Transverse colon (tissue), 4 donors: ENCODE data around the gene BCAS4. TPM values are rescaled to one million over a fixed set of nuclear protein-coding genes. Genes with fewer than 3 reads are reported as not detected.

ENCODE experiments used
- DNase-seq: peaks from one replicate; pipeline ENCODE4 v3.0.0-alpha.2; 2019
- H3K27ac ChIP-seq, 4 donors: fragments of 200-600 bp; sonication (generic); 2 replicates each; pipeline ENCODE4 v1.5.1; 2016 to 2018; ENCODE audit warnings: inconsistent platforms in 4 of 4
- H3K27me3 ChIP-seq: fragments of 200-600 bp; sonication (generic); 2 replicates; pipeline ENCODE4 v1.5.1; 2017; ENCODE audit warnings: inconsistent platforms
- H3K36me3 ChIP-seq, 4 donors: fragments of 200-600 bp; sonication (generic); 2 replicates each; pipeline ENCODE4 v1.5.1; 2017 to 2019; ENCODE audit warnings: inconsistent platforms in 4 of 4
- H3K4me1 ChIP-seq, 4 donors: fragments of 200-600 bp; sonication (generic); 2 replicates each; pipeline ENCODE4 v1.5.1; 2017 to 2020; ENCODE audit warnings: inconsistent platforms in 4 of 4
- H3K4me3 ChIP-seq, 4 donors: fragments of 200-600 bp; sonication (generic); 1 replicate in 1 of 4; 2 replicates in 3 of 4; pipeline versions ENCODE4 v1.5.1 to v1.6.1; 2017 to 2019; ENCODE audit warnings: inconsistent platforms in 4 of 4
- H3K9me3 ChIP-seq, 2 donors: fragments of 200-600 bp; sonication (generic); 2 replicates each; pipeline ENCODE4 v1.5.1; 2017 to 2019; ENCODE audit warnings: inconsistent platforms in 2 of 2
- CTCF ChIP-seq, 5 experiments: fragments of 200-600 bp in 3 of 5; fragments of 450-650 bp in 2 of 5; sonication (generic) in 3 of 5; IDR thresholded peaks; 1 replicate in 2 of 5; 2 replicates in 3 of 5; pipeline ENCODE4 v1.5.1; 2016 to 2017; ENCODE audit warnings: antibody characterized with exemption in 5 of 5, inconsistent platforms in 3 of 5, mild to moderate bottlenecking in 2 of 5, moderate library complexity in 1 of 5
- EP300 ChIP-seq: sonication (generic); formaldehyde crosslinking; IDR thresholded peaks from one replicate; pipeline ENCODE4 v1.6.1; 2017; ENCODE audit warnings: antibody characterized with exemption, low read depth
- POLR2A ChIP-seq: fragments of 450-650 bp; IDR thresholded peaks from one replicate; pipeline ENCODE4 v1.6.1; 2016; ENCODE audit warnings: antibody characterized with exemption, mild to moderate bottlenecking, moderate library complexity
- POLR2AphosphoS5 ChIP-seq, 3 donors: sonication (generic); formaldehyde crosslinking; IDR thresholded peaks; one replicate each; pipeline ENCODE4 v1.6.1; 2016; ENCODE audit warnings: antibody characterized with exemption in 3 of 3
- WGBS, 2 donors: methylation state at CpG; one replicate each; pipeline ENCODE4 v1.1.5; 2018; ENCODE audit warnings: low coverage in 1 of 2; 5-methylcytosine and 5-hydroxymethylcytosine counted together
- in situ Hi-C, 4 donors: fragments of 200-750 bp; cut with MboI; loops; one replicate each; pipeline versions ENCODE4 v1.15.0 to v1.15.1; 2017; ENCODE audit warnings: low sequenced_read_pairs in 3 of 4, low pct_ligation_motif_present in 1 of 4, low pct_unique_long_range_greater_than_20kb in 1 of 4
- intact Hi-C: fragments of 100-400 bp; cut with DNase I; formaldehyde crosslinking; loops from one replicate; pipeline ENCODE4 v1.15.1; 2023; ENCODE audit warnings: low total_unique reads
- total RNA-seq, 4 donors: library from RNA; depleted of rRNA; stranded (reverse); fragments of >200 nt; gene quantifications; one replicate each; pipeline ENCODE4 v1.1.0, GENCODE V29; 2016

Gene BCAS4
- total RNA-seq, 4 donors from 2014 or later: 3.3 to 16.5 (median 4.0) TPM; not detected in 1

- no peak for DNase-seq
- intact Hi-C loops (no loop called here), in situ Hi-C loops (no loop called here)
- WGBS, 2 donors: 86 to 87% methylated on average over 4 to 9 of the region's 9 CpGs
- TF ChIP-seq EP300 (no peak), POLR2A (no peak), CTCF (IDR thresholded peaks at IDR 0.05) (no peak), POLR2AphosphoS5 (IDR thresholded peaks at IDR 0.05) (no peak)
- Histone ChIP-seq H3K36me3 (no peaks in the 10 kb centered on the region), H3K27ac (no peak overlapping the region), H3K9me3 (no peaks in the 10 kb centered on the region), H3K4me3 (no peak overlapping the region), H3K27me3 (no peaks in the 10 kb centered on the region), H3K4me1 (peaks cover 0 to 11% (median 0%) of the 10 kb centered on the region in 4 donors)
Observed at GRCh38 chr20:50814438-50815161, 19.7 kb downstream of the BCAS4 start.

GRCh38 chr20:50815162-50815989 lies 20.5 kb downstream of the BCAS4 start:
- peak; percentile 31 for DNase-seq
- H3K27ac ChIP-seq: peak overlapping the region in 1 of 4 donors; percentile 14
- H3K4me1 ChIP-seq: peaks cover 0 to 11% (median 0%) of the 10 kb centered on the region in 4 donors
- TF ChIP-seq POLR2AphosphoS5 (IDR thresholded peaks at IDR 0.05): no peak
- no peak for TF ChIP-seq EP300
- no peak for TF ChIP-seq CTCF (IDR thresholded peaks at IDR 0.05)
- TF ChIP-seq POLR2A: no peak
- WGBS, 2 donors: 63% methylated on average over 15 of the region's 15 CpGs; no CpG with 5 or more reads in 1 of the 2 donors
- no peaks in the 10 kb centered on the region for H3K27me3 ChIP-seq
- no peaks in the 10 kb centered on the region for H3K36me3 ChIP-seq
- intact Hi-C loops (no loop called here), in situ Hi-C loops (no loop called here)
- H3K9me3 ChIP-seq: no peaks in the 10 kb centered on the region
- no peak overlapping the region for H3K4me3 ChIP-seq

- in situ Hi-C loops: no loop called here
- 75% methylated on average over 10 of the region's 10 CpGs; no CpG with 5 or more reads in 1 of the 2 donors for WGBS, 2 donors
- H3K4me3 ChIP-seq: no peak overlapping the region
- DNase-seq: no peak
- TF ChIP-seq POLR2A (no peak), CTCF (IDR thresholded peaks at IDR 0.05) (no peak), POLR2AphosphoS5 (IDR thresholded peaks at IDR 0.05) (no peak), EP300 (no peak)
- H3K4me1 ChIP-seq: peaks cover 0 to 11% (median 0%) of the 10 kb centered on the region in 4 donors
- peak overlapping the region in 3 of 4 donors; percentile 37 to 58 (median 52) for H3K27ac ChIP-seq
- no peaks in the 10 kb centered on the region for H3K27me3 ChIP-seq
- intact Hi-C loops: no loop called here
- H3K36me3 ChIP-seq: no peaks in the 10 kb centered on the region
- no peaks in the 10 kb centered on the region for H3K9me3 ChIP-seq
Observed at GRCh38 chr20:50817776-50818172, 22.9 kb downstream of the BCAS4 start.

GRCh38 chr20:50819349-50819748 lies 24.5 kb downstream of the BCAS4 start:
- Histone ChIP-seq H3K4me1 (peaks cover 0 to 16% (median 3%) of the 10 kb centered on the region in 4 donors), H3K27ac (no peak overlapping the region), H3K4me3 (no peak overlapping the region), H3K36me3 (no peaks in the 10 kb centered on the region), H3K9me3 (no peaks in the 10 kb centered on the region), H3K27me3 (no peaks in the 10 kb centered on the region)
- intact Hi-C loops: no loop called here
- no peak for DNase-seq
- in situ Hi-C loops: no loop called here
- 88% methylated on average over 8 of the region's 8 CpGs; no CpG with 5 or more reads in 1 of the 2 donors for WGBS, 2 donors
- no peak for TF ChIP-seq POLR2A
- no peak for TF ChIP-seq POLR2AphosphoS5 (IDR thresholded peaks at IDR 0.05)
- no peak for TF ChIP-seq EP300
- no peak for TF ChIP-seq CTCF (IDR thresholded peaks at IDR 0.05)
